Muscle of leg (tissue), 11 donors: ENCODE data around the gene PUSL1. TPM values are rescaled to one million over a fixed set of nuclear protein-coding genes. Genes with fewer than 3 reads are reported as not detected.

ENCODE experiments used
- DNase-seq: peaks from one replicate; pipeline ENCODE4 v3.0.0; 2013
- H3K27ac ChIP-seq: one replicate; pipeline ENCODE4 v1.5.1; 2013; ENCODE audit warnings: mild to moderate bottlenecking, low read length, control low read depth
- H3K27me3 ChIP-seq: one replicate; pipeline ENCODE4 v1.6.1; 2013; ENCODE audit warnings: low read length; ENCODE audit not compliant: control insufficient read depth, insufficient read depth
- H3K36me3 ChIP-seq: one replicate; pipeline ENCODE4 v1.6.1; 2013; ENCODE audit warnings: low read length; ENCODE audit not compliant: control insufficient read depth, insufficient read depth
- H3K4me1 ChIP-seq: one replicate; pipeline ENCODE4 v1.6.1; 2013; ENCODE audit warnings: low read length; ENCODE audit not compliant: control insufficient read depth, insufficient read depth
- H3K4me3 ChIP-seq: one replicate; pipeline ENCODE4 v1.5.1; 2013; ENCODE audit warnings: low read length, control low read depth
- H3K9me3 ChIP-seq: replicated peaks from 2 replicates; pipeline ENCODE4 v1.6.1; 2013; ENCODE audit warnings: low read depth, low read length; ENCODE audit not compliant: control insufficient read depth
- WGBS: methylation state at CpG from one replicate; pipeline ENCODE4 v1.1.5; 2013; ENCODE audit warnings: missing lambda C conversion rate; ENCODE audit not compliant: insufficient coverage; 5-methylcytosine and 5-hydroxymethylcytosine counted together
- polyA plus RNA-seq, 8 donors: library from polyadenylated mRNA; unstranded; fragments of 120-200 nt; gene quantifications; one replicate each; pipeline versions ENCODE4 v1.2.1 to v1.2.3, GENCODE V29; 2013; ENCODE audit warnings: inconsistent platforms in 1 of 8, low replicate concordance in 1 of 8; ENCODE audit not compliant: insufficient read length in 8 of 8, insufficient read depth in 1 of 8
- total RNA-seq: library from RNA; stranded (reverse); fragments of 120-200 nt; gene quantifications from one replicate; pipeline ENCODE4 v1.2.4, GENCODE V29; 2013

Gene PUSL1
- total and polyA plus RNA-seq, 9 donors: 6.1 to 8.6 (median 7.3) TPM

DNA sequence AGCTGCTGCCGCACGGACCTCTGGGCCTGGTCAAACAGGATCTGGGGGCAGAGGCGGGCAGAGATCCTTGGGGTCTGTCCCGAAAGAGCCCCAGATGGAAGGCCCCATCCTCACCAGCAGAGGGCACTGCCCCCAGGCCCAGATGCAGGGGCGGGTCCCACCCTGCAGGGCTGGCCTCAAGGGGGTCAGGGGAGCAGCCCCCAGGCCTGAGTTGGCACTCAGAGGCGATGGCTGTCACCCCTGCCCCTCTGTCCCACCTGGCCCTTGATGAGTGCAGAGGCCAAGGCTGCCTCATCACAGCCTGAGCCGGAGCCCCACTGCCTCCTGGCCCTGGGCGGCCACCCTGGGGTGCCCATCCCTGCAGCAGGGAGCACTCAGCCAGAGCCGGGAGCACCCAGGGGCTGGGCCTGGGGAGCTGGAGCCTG, 6.4 kb upstream of the PUSL1 start:
- Histone ChIP-seq H3K36me3 (peaks cover 16% of the 10 kb centered on the region), H3K4me3 (no peak overlapping the region), H3K9me3 (no peaks in the 10 kb centered on the region), H3K27ac (no peak overlapping the region), H3K4me1 (peaks cover 59% of the 10 kb centered on the region), H3K27me3 (no peaks in the 10 kb centered on the region)
- WGBS: 76% methylated on average over 9 of the region's 9 CpGs
- DNase-seq: no peak

DNA sequence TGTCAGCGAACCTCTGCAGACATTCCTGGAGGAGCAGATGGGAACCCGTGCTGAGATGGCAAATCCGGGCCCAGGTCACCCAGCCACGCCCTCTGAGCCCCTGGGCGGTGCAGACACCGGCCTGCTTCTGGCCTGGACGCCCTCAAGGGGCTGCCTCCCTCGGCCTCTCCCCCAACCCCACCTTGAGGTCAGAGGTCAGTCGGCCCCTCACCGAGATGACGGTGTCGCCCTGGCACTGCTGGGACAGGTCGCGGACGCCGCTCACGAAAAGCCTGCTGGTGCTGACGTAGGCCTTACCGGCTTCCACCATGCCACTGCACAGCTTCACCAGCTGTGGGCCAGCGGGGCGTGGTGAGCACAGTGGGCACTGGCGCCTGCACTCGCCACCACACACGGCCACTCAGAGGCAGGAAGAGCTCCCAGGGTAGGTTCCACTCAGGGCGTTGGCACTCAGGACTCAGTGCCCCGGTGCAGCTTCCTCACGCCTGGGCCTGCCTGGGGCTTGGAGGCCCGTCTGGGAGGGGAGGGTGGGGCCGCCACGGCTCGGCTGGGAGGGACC, 5.4 kb upstream of the PUSL1 start:
- Histone ChIP-seq H3K27me3 (no peaks in the 10 kb centered on the region), H3K4me1 (peaks cover 60% of the 10 kb centered on the region), H3K4me3 (no peak overlapping the region), H3K27ac (no peak overlapping the region), H3K9me3 (no peaks in the 10 kb centered on the region), H3K36me3 (peaks cover 11% of the 10 kb centered on the region)
- 74% methylated on average over 30 of the region's 31 CpGs for WGBS
- no peak for DNase-seq

DNA sequence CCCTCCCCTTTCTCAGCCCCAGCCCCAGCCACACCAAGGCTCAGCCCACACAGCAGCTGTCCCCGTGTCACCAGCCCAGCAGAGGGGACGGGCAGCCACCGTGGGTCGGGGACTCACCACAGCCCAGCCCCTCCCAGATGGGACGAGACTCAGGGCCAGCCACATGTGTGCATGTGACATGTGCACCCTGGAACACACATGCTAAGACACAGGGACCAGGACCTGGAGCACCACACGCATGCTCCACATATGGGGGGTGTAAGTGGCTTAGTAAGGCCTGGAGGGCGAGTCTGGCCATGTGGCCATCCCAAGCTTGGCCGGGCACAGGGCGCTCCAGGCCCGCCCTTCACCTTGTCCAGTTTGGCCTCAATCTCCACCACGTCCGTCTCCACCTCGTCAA, 4.7 kb upstream of the PUSL1 start:
- no peak overlapping the region for H3K27ac ChIP-seq
- no peaks in the 10 kb centered on the region for H3K9me3 ChIP-seq
- peaks cover 55% of the 10 kb centered on the region for H3K4me1 ChIP-seq
- WGBS: 60% methylated on average over 11 of the region's 13 CpGs
- no peaks in the 10 kb centered on the region for H3K27me3 ChIP-seq
- peaks cover 9% of the 10 kb centered on the region for H3K36me3 ChIP-seq
- no peak for DNase-seq
- H3K4me3 ChIP-seq: no peak overlapping the region

DNA sequence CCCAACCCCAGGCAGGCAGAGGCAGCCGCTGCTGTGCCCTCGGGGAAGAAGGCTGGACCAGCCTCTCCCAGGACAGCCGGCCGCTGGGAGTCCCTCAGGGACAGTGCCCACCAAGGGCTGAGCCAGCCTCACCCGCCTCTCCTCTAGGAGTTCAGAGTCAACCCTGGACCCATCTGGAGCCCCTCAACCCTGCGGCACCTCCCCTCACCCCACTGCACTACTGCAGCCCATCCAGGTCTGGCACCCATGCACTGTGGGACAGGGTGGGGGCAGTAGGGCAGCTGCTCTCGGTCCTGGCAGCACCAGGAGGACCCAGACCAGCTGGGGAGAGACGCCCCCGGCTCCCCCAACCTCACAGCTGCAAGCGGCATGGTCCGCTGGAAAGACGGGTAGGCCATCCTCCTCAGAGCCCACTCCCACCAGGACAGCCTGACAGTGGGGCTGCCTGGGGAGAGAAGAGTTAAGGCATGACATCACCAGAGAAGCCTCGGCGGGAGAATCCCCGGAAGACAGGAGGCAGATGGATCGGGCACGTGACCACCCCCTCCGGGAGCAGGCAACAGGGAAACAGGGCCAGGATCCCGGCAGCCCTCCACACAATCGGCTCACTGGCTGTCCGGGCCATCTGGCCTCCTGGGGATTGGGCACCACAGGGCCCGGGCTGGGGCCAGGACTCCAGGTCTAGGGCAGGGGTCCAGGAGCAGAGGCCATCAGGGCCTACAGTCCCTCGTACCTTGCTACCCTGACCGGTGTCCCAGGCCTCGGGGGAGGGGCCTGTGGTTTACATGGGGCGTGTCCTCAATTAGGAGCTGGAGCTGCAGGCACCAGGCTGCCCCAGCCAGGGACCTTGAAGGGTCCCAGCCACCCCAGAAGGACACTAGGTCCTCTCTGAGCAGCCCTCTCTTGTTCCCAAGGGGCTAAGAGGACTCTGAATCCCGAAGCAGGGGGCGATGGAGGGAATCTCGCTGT, 3.8 kb upstream of the PUSL1 start:
- Histone ChIP-seq H3K27ac (peak overlapping the region; percentile 82), H3K4me3 (peak overlapping the region; percentile 62), H3K36me3 (peaks cover 7% of the 10 kb centered on the region), H3K4me1 (peaks cover 55% of the 10 kb centered on the region), H3K9me3 (no peaks in the 10 kb centered on the region), H3K27me3 (no peaks in the 10 kb centered on the region)
- peak; percentile 83 for DNase-seq
- WGBS: 11% methylated on average over 20 of the region's 29 CpGs

DNA sequence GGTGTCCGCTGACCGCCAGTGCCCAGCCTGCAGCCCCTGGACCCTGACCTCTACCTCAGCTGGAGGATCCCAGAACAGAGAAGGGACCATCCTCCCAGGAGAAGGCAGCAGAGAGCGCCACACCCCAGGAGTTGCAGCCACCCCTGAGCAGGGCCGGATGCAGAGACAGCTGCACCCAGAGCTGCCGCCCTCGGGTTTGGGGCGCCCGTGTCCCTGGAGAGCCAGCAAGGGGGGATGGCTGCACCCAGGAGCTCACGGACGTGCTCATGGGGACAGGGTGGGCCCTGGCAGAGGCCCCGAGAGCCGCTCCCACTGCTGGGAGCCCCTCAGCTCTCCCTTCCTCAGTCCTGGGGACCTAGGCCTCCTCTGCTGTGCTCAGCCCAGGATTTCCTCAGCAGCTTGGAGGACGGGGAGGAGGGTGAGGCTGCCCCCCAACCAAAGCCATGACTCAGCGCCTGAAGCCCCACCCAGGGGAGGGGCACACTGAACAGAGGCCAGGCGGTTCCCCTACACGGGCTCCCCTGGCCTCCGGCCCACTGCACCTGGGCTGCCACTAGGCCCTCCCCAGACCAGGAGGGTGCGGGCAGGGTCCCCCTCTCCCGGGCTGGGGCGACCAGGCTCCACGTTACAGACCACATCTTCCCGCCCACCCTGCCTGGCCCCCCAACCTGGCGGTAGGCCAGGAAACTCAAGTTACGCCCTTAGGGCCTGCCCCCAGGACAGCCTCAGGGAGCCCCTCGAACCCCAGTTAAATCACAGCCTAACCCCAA, 2.9 kb upstream of the PUSL1 start:
- peak; percentile 82 for DNase-seq
- Histone ChIP-seq H3K9me3 (no peaks in the 10 kb centered on the region), H3K27me3 (no peaks in the 10 kb centered on the region), H3K27ac (peak overlapping the region; percentile 82), H3K4me1 (peaks cover 59% of the 10 kb centered on the region), H3K36me3 (peaks cover 13% of the 10 kb centered on the region), H3K4me3 (peak overlapping the region; percentile 62)
- WGBS: 17% methylated on average over 20 of the region's 25 CpGs

DNA sequence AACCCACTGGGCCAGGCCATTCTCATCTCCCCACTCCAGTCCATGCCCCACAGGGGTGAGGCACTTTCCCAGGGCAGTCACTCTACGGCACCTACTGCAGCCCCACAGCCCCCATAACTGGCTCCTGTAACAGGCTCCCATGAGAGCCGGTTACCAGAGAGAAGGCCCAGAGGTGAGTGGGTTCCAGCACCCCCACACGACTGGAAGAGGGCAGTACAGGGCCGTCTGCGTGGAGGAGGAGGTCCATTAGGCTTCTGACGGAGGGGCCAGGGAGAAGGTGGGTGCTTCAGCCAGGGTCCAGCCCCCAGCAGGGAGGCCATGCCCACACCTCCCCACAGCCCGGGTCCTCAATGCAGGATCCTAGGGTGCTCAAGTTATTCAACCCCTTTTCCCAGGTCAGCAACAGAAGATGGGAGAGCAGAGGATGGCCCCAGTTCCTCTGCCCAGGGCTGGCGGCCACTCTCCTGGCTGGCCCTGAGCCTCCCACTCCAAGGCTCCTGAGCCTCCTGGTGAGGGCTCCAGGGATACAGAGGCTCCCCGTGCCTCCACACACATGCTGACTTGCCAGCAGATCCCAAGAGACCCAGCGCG, 2.2 kb upstream of the PUSL1 start:
- no peak for DNase-seq
- Histone ChIP-seq H3K27me3 (no peaks in the 10 kb centered on the region), H3K4me3 (peak overlapping the region; percentile 62), H3K36me3 (peaks cover 17% of the 10 kb centered on the region), H3K4me1 (peaks cover 59% of the 10 kb centered on the region), H3K27ac (peak overlapping the region; percentile 82), H3K9me3 (no peaks in the 10 kb centered on the region)
- 13% methylated on average over 3 of the region's 11 CpGs for WGBS

DNA sequence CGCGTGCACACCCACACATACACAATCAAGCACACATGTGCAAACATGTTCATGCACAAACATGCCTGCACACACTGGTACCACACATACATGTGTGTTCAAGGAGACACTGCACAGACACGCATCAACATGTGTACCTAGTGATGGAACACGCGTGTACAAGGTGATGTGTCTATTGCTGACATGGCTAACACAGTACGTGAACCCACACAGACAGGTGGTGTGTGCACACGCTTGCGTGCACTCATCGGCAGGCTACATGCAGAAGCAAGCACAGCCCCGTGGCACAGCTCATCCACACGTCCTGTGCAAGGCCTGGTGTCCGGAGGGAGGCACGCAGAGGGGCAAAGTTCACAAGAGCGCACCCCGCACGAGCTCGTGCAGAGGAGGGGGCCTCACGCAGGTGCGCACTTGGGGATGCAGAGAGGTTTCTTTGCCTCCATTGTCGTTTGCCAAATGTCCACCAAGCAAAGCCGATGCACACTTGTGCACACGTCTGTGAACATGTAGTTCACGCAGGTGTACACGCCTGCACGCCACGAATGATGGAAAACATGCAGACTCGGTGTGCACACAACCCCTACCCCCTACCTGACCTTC, 1.6 kb upstream of the PUSL1 start:
- WGBS: 29% methylated on average over 25 of the region's 27 CpGs
- DNase-seq: no peak
- Histone ChIP-seq H3K4me3 (peak overlapping the region; percentile 62), H3K27ac (no peak overlapping the region), H3K27me3 (no peaks in the 10 kb centered on the region), H3K9me3 (no peaks in the 10 kb centered on the region), H3K4me1 (peaks cover 59% of the 10 kb centered on the region), H3K36me3 (peaks cover 23% of the 10 kb centered on the region)

DNA sequence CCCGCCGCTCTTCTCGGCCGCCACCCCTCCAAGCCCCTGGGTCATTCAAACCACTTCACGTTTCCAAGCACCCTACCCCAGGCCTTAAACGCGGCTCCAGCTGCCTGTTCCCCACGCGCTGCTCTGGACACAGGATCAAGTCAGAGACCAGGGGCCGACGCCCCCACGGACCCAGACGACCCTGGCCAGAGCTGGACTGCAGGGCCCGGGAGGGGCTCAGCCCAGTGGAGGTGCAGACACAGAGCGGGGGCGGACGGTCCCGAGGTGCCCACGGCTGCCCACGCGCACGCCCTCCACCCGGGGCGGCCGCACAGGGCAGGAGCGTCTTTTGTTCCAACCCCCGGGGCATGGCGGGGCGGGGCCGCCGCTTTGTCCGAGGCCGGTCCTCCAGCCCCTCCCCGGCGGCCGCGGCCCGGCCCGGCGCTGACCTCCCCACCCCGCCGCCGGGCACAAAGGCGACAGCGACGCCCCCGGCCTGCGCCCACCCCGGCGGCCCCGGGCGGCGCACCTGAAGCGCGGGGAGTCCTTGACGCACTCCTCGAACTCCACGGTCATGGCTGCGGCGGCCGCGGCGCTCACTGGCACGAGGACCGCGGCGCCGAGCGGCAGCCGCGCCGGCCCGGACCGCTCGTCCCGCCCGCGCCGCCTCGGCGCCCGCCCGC, 1.0 kb upstream of the PUSL1 start:
- Histone ChIP-seq H3K36me3 (peaks cover 28% of the 10 kb centered on the region), H3K27me3 (no peaks in the 10 kb centered on the region), H3K4me1 (peaks cover 59% of the 10 kb centered on the region), H3K9me3 (no peaks in the 10 kb centered on the region), H3K27ac (no peak overlapping the region), H3K4me3 (peak overlapping the region; percentile 62)
- no peak for DNase-seq
- under 1% methylated on average over 77 of the region's 83 CpGs for WGBS

DNA sequence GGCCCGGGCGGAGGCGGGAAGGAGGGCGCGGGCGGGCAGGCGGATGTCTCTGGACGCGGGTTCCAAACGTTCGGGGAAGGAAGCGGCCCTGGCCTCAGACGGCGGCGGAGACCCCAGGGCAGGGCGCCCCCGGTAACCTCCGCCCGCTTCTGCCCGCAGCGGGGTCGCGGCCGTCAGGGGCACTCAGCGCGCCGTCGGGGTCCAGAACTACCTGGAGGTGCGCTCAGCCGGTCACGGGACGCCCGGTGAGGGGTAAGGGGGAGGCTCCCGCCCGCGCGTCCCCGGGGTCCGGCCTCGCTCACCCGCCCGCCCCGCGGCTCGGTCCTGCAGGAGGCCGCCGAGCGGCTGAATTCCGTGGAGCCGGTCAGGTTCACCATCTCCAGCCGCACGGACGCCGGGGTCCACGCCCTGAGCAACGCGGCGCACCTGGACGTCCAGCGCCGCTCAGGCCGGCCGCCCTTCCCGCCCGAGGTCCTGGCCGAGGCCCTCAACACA, 406 bp downstream of the PUSL1 start:
- under 1% methylated on average over 66 of the region's 66 CpGs for WGBS
- peaks cover 50% of the 10 kb centered on the region for H3K4me1 ChIP-seq
- H3K36me3 ChIP-seq: peaks cover 39% of the 10 kb centered on the region
- H3K27me3 ChIP-seq: no peaks in the 10 kb centered on the region
- peak overlapping the region; percentile 64 for H3K4me3 ChIP-seq
- peak overlapping the region; percentile 42 for H3K27ac ChIP-seq
- DNase-seq: no peak
- H3K9me3 ChIP-seq: no peaks in the 10 kb centered on the region
